HAP-1 (cell line): Measurements from ENCODE around the gene PTAFR.

Source experiments
- DNase-seq, 2 experiments: peaks; one replicate each; pipeline ENCODE4 v3.0.0-alpha.2; 2016 to 2020; ENCODE audit warnings: low spot score in 2 of 2
- H3K27me3 ChIP-seq: fragments of 250-450 bp; sonication (Bioruptor Pico); 2 replicates; pipeline ENCODE4 v1.5.1; 2020; ENCODE audit warnings: low read depth, mild to moderate bottlenecking, moderate library complexity
- H3K36me3 ChIP-seq: fragments of 250-450 bp; sonication (Bioruptor Pico); replicated peaks from 2 replicates; pipeline ENCODE4 v1.5.1; 2020; ENCODE audit warnings: mild to moderate bottlenecking
- H3K4me1 ChIP-seq: fragments of 250-450 bp; sonication (Bioruptor Pico); 2 replicates; pipeline ENCODE4 v1.5.1; 2020; ENCODE audit warnings: mild to moderate bottlenecking
- H3K4me3 ChIP-seq: fragments of 250-450 bp; sonication (Bioruptor Pico); 2 replicates; pipeline ENCODE4 v1.5.1; 2020; ENCODE audit warnings: mild to moderate bottlenecking, moderate library complexity
- H3K9me3 ChIP-seq: fragments of 250-450 bp; sonication (Bioruptor Pico); 2 replicates; pipeline ENCODE4 v1.5.1; 2020; ENCODE audit warnings: mild to moderate bottlenecking, moderate library complexity
- in situ Hi-C: fragments of 300-500 bp; cut with MboI; formaldehyde crosslinking; loops from 3 replicates; pipeline ENCODE4 v1.14.3; 2020; ENCODE audit warnings: low sequenced_read_pairs, inconsistent platforms, mixed read lengths

Gene PTAFR

DNA sequence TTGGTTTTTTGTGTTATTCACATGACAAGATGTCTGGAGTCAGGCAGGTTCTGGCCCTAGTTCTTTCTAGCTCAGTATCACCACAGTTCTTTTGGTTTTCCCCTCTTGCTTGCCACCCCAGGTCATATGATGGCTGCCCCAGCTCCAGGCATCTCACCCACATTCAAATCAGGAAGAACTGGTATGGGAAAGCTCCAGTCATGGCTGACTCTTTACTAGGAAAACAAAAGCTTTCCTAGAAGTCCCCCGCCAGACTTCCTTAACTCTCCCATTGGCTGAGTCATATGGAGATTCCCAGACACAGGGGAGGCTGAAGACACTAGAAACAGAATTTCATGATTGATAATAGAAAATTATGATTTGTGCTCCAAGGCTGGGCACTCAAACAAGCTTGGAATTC, 65.9 kb downstream of the PTAFR start:
- DNase-seq, result no peak
- no peaks in the 10 kb centered on the region for H3K9me3 ChIP-seq
- H3K36me3 ChIP-seq, result no peaks in the 10 kb centered on the region
- H3K4me3 ChIP-seq, result no peak overlapping the region
- no peaks in the 10 kb centered on the region for H3K4me1 ChIP-seq
- in situ Hi-C loops, result no loop called here
- no peaks in the 10 kb centered on the region for H3K27me3 ChIP-seq

DNA sequence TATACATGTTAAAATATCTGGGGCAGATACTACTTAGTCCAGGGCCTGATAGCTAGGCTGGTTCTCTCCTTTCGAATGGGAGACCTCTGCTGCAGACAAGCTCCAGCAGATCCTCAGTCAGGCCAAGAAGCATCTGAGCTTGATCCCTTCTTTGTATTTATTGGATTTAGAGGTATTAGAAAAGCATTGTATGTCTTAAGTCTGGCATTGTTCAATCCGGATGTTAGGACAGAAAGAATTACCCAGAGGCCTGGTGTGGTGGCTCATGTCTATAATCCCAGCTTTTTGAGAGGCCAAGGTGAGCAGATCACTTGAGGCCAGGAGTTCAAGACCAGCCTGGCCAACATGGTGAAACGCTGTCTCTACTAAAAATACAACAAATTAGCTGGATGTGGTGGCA, 66.9 kb downstream of the PTAFR start:
- H3K4me1 ChIP-seq, result peaks cover 2% of the 10 kb centered on the region; the same call in 1 of the 2 replicates
- H3K27me3 ChIP-seq, result no peaks in the 10 kb centered on the region
- H3K4me3 ChIP-seq, result no peak overlapping the region
- peak; percentile 17 to 40 for DNase-seq
- H3K9me3 ChIP-seq, result no peaks in the 10 kb centered on the region
- in situ Hi-C loops, result no loop called here
- H3K36me3 ChIP-seq, result no peaks in the 10 kb centered on the region

DNA sequence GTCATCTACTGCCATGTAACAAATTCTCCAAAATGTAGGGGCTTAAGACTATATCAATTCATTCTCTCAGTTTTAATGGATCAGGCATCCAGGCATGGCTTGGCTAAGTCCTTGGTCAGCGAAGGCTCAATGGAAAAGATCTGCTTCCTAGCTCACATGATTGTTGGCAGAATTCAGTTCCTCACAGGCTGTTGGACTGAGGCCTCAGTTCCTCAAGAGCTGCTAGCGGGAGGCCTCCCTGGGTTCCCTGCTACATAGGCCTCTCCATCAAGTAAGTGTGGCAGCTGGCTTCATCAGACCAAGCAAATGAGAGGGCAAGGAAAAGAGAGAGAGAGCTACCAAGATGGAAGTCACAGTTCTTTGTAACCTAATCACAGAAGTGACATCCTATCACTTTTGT, 68.5 kb downstream of the PTAFR start:
- Histone ChIP-seq H3K9me3 (no peaks in the 10 kb centered on the region), H3K4me1 (peaks cover 2% of the 10 kb centered on the region; the same call in 1 of the 2 replicates), H3K27me3 (no peaks in the 10 kb centered on the region), H3K36me3 (no peaks in the 10 kb centered on the region), H3K4me3 (no peak overlapping the region)
- DNase-seq, result no peak
- in situ Hi-C loops, result no loop called here

- in situ Hi-C loops, result no loop called here
- H3K4me3 ChIP-seq, result no peak overlapping the region
These were observed 71.5 kb downstream of the PTAFR start for GRCh38 chr1:28104866-28105467.

DNA sequence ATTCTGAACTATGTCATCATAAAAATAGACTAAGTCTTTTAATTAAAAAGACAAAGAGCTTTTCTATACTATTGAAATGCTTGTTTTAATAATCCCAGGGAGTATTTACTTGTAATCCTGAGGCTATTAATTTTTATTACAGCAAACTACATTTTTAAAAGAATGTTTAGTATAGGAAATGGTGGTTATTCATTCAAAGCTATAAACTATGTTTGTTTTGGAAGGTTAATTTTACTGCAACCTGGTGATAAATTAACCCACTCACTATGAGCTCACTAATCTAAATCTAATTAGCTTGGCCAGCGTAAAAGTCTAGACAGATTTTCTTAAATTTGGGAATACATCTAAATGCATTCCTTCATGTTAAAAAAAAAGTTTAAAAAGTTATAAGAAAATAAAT, 74.3 kb downstream of the PTAFR start:
- no peaks in the 10 kb centered on the region for H3K27me3 ChIP-seq
- H3K4me3 ChIP-seq, result no peak overlapping the region
- no peaks in the 10 kb centered on the region for H3K9me3 ChIP-seq
- in situ Hi-C loops, result no loop called here
- H3K4me1 ChIP-seq, result peaks cover 2% of the 10 kb centered on the region; the same call in 1 of the 2 replicates
- DNase-seq, result no peak
- H3K36me3 ChIP-seq, result no peaks in the 10 kb centered on the region

More at GRCh38 chr1:28104866-28105467, 71.5 kb downstream of the PTAFR start:
- Histone ChIP-seq H3K36me3 (no peaks in the 10 kb centered on the region), H3K9me3 (no peaks in the 10 kb centered on the region), H3K27me3 (no peaks in the 10 kb centered on the region), H3K4me1 (peaks cover 2% of the 10 kb centered on the region; the same call in 1 of the 2 replicates)
- peak; percentile 42 to 62 for DNase-seq

DNA sequence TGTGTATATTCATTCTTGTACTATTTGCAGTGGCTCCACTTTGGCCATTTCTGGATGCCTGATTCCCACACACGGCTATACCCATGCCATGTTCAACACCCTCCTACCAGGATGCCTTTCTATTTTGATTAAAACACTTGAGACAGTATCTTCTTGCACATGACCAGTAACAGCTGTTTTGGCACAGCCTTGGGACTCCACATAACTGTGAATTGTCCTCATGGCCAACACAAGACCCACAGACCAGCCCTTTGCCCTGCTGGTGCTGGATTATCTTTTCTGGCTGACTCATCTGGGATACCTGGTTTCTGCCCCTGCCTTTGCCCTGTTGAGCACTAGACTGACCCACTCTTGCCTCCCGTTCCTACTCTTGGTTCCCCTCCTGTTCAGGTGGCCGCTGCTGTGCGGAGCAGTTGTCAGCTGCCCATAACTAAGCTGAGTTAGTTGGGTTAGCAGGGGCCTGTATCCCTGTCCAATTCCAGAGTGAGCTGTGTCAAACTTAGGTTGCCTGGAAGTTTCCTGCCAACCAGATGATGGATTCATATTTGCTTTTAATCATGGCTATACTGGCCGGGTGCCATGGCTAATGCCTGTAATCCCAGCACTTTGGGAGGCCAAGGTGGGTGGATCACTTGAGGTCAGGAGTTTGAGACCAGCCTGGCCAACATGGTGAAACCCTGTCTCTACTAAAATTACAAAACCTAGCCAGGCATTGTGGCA, 77.3 kb downstream of the PTAFR start:
- no peaks in the 10 kb centered on the region for H3K9me3 ChIP-seq

More for the DNA sequence above, 77.3 kb downstream of the PTAFR start:
- in situ Hi-C loops, result no loop called here
- no peak for DNase-seq
- Histone ChIP-seq H3K4me3 (no peak overlapping the region), H3K27me3 (no peaks in the 10 kb centered on the region), H3K36me3 (no peaks in the 10 kb centered on the region), H3K4me1 (no peaks in the 10 kb centered on the region)
